Activated T-cell treated with anti-CD3 and anti-CD28 coated beads for 48 hours (primary cell): ENCODE measurements around the gene PCDHA10.

Experiments
- DNase-seq: peaks from one replicate; pipeline ENCODE4 v3.0.0-alpha.2; 2020; ENCODE audit warnings: low read depth

The PCDHA10 gene

DNA sequence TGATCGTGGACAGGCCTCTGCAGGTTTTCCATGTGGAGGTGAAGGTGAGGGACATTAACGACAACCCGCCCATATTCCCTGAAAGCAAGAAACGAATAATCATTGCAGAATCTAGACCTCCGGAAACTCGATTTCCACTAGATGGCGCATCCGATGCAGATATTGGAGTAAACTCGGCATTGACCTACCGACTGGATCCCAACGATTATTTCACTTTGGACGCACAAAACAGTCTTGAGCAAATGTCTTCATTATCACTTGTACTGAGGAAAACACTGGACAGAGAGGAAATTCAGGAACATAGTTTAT, 26.8 kb downstream of the PCDHA10 start:
- DNase-seq: no peak

GRCh38 chr5:140883373-140883772, 27.7 kb downstream of the PCDHA10 start:
- DNase-seq: no peak

DNA sequence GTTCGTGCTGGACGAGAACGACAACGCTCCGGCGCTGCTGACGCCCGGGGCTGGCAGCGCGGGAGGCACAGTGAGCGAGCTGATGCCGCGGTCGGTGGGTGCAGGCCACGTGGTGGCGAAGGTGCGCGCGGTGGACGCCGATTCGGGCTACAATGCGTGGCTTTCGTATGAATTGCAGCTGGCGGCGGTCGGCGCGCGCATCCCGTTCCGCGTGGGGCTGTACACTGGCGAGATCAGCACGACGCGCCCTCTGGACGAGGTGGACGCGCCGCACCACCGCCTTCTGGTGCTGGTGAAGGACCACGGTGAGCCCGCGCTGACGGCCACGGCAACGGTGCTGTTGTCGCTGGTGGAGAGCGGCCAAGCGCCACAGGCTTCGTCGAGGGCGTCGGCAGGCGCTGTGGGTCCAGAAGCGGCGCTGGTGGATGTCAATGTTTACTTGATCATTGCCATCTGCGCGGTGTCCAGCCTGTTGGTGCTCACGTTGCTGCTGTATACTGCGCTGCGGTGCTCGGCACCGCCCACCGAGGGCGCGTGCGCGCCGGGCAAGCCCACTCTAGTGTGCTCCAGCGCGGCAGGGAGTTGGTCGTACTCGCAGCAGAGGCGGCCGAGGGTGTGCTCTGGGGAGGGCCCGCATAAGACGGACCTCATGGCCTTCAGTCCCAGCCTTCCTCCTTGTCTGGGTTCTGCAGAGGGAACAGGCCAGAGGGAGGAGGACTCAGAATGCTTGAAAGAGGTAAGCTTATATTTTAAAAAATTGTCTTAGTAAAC, 28.4 kb downstream of the PCDHA10 start:
- no peak for DNase-seq

GRCh38 chr5:140916325-140916724, 60.6 kb downstream of the PCDHA10 start:
- no peak for DNase-seq
